ENCODE data around the gene LRRC74B.
"Not testable (repeated sequence)": the region's sequence is repeated elsewhere in the genome, so short reads cannot be mapped to it uniquely, and the experiment has no call there.

The LRRC74B gene

GRCh38 chr22:21045585-21046294 is at the start of gene LRRC74B:
LRRC74B (plus strand) TSS chr22:21045946; CDS start chr22:21045987, 41 bp downstream.
- DNase-seq (ENCODE audit: low read depth in 2 of 2), result peak; percentile 27 to 42

GRCh38 chr22:20996031-20996410 is 49.7 kb upstream of the LRRC74B start:
- no peak for DNase-seq (ENCODE audit: low read depth in 2 of 2)

GRCh38 chr22:20996598-20997535 is 48.9 kb upstream of the LRRC74B start:
- DNase-seq (ENCODE audit: low read depth in 2 of 2), result no peak

- DNase-seq (ENCODE audit: low read depth in 2 of 2), result no peak
Measured at GRCh38 chr22:20997536-20998257, 48.0 kb upstream of the LRRC74B start.

GRCh38 chr22:20998411-20999336 is 47.1 kb upstream of the LRRC74B start:
- DNase-seq (ENCODE audit: low read depth in 2 of 2), result no peak

GRCh38 chr22:20999350-21000206 is 46.2 kb upstream of the LRRC74B start:
- DNase-seq (ENCODE audit: low read depth in 2 of 2), result no peak

GRCh38 chr22:21000207-21000986 is 45.3 kb upstream of the LRRC74B start:
- no peak for DNase-seq (ENCODE audit: low read depth in 2 of 2)

GRCh38 chr22:21000987-21001600 is 44.7 kb upstream of the LRRC74B start:
- no peak for DNase-seq (ENCODE audit: low read depth in 2 of 2)

GRCh38 chr22:21001601-21002325 is 44.0 kb upstream of the LRRC74B start, which contains the start of gene THAP7:
THAP7 (minus strand) TSS chr22:21002118; CDS start chr22:21001911, 207 bp downstream.
- DNase-seq (ENCODE audit: low read depth in 2 of 2), result peak; percentile 93 to 94

GRCh38 chr22:21003782-21004181 is 42.0 kb upstream of the LRRC74B start:
- no peak for DNase-seq (ENCODE audit: low read depth in 2 of 2)

- not testable (repeated sequence) for DNase-seq (ENCODE audit: low read depth in 2 of 2)
Measured at GRCh38 chr22:21009208-21009607, 36.5 kb upstream of the LRRC74B start.

- DNase-seq (ENCODE audit: low read depth in 2 of 2), result no peak
Measured at GRCh38 chr22:21009638-21010425, 35.9 kb upstream of the LRRC74B start.

- no peak for DNase-seq (ENCODE audit: low read depth in 2 of 2)
Measured at GRCh38 chr22:21010426-21011113, 35.2 kb upstream of the LRRC74B start.

- DNase-seq (ENCODE audit: low read depth in 2 of 2), result no peak
Measured at GRCh38 chr22:21012446-21013407, 33.0 kb upstream of the LRRC74B start.

- DNase-seq (ENCODE audit: low read depth in 2 of 2), result no peak
Measured at GRCh38 chr22:21013657-21014201, 32.0 kb upstream of the LRRC74B start.
